ENCODE measurements around the gene CBFA2T3.
A peak's percentile ranks its signal among the peaks of the same experiment; 100 is the strongest.

Gene CBFA2T3

GRCh38 chr16:88995194-88995593, 18.2 kb upstream of the CBFA2T3 start:
- no peak for DNase-seq

- no peak for DNase-seq
Observed at GRCh38 chr16:88994695-88995094, 17.7 kb upstream of the CBFA2T3 start.

- no peak for DNase-seq
Observed at GRCh38 chr16:88993946-88994600, 17.1 kb upstream of the CBFA2T3 start.

GRCh38 chr16:88993166-88993761, 16.3 kb upstream of the CBFA2T3 start:
- DNase-seq, result peak; percentile 29

- DNase-seq, result peak; percentile 7
Observed at GRCh38 chr16:88992351-88993165, 15.6 kb upstream of the CBFA2T3 start.

GRCh38 chr16:88991813-88992350, 14.9 kb upstream of the CBFA2T3 start:
- no peak for DNase-seq

GRCh38 chr16:88989852-88990547, 13.0 kb upstream of the CBFA2T3 start:
- DNase-seq, result no peak

- no peak for DNase-seq
Observed at GRCh38 chr16:88988980-88989811, 12.2 kb upstream of the CBFA2T3 start.

GRCh38 chr16:88985521-88985920, 8.5 kb upstream of the CBFA2T3 start:
- no peak for DNase-seq

GRCh38 chr16:88983771-88984687, 7.0 kb upstream of the CBFA2T3 start:
- DNase-seq, result no peak

GRCh38 chr16:88983165-88983564, 6.2 kb upstream of the CBFA2T3 start:
- DNase-seq, result no peak

GRCh38 chr16:88982286-88983084, 5.5 kb upstream of the CBFA2T3 start:
- DNase-seq, result no peak

GRCh38 chr16:88979353-88980015, 2.5 kb upstream of the CBFA2T3 start:
- DNase-seq, result no peak

GRCh38 chr16:88978608-88979346, 1.8 kb upstream of the CBFA2T3 start:
- no peak for DNase-seq

GRCh38 chr16:88977812-88978607, 1.0 kb upstream of the CBFA2T3 start:
- no peak for DNase-seq

GRCh38 chr16:88976366-88977017, 515 bp downstream of the CBFA2T3 start:
- DNase-seq, result no peak

GRCh38 chr16:88975511-88976061, 1.4 kb downstream of the CBFA2T3 start:
- no peak for DNase-seq
